OCI-LY7 (cell line): ENCODE data around the gene CD2AP. TPM values are rescaled to one million over a fixed set of nuclear protein-coding genes. Genes with fewer than 3 reads are reported as not detected.

Experiments used
- BruUV-seq: library from RNA; stranded (reverse); fragments of 400-500 nt; replicated peaks from 2 replicates; lab custom pipeline; 2021; lab: Mats Ljungman, UMichigan
- CTCF ChIA-PET: fragments of 300-600 bp; sonication (Branson Sonifier 250); formaldehyde crosslinking; loops from one replicate; lab custom pipeline; 2022; ENCODE audit warnings: antibody characterized with exemption; ENCODE audit not compliant: unreplicated experiment; lab: Charles Lee
- POLR2A ChIA-PET: fragments of 300-600 bp; sonication (Branson Sonifier 250); formaldehyde crosslinking; loops from one replicate; lab custom pipeline; 2022; ENCODE audit warnings: antibody characterized with exemption; lab: Charles Lee
- DNase-seq: peaks from one replicate; pipeline ENCODE4 v3.0.0-alpha.2; 2015; ENCODE audit warnings: low spot score
- H2AFZ ChIP-seq: fragments of 200-600 bp; sonication (generic), shearing (Covaris generic); 2 replicates; pipeline ENCODE4 v1.6.1; 2014; ENCODE audit warnings: mild to moderate bottlenecking, antibody characterized with exemption, low read length, moderate library complexity
- H3K27ac ChIP-seq: fragments of 200-600 bp; sonication (generic); 2 replicates; pipeline ENCODE4 v1.5.1; 2014; ENCODE audit warnings: mixed run types, low read depth, mild to moderate bottlenecking, moderate library complexity, low read length, inconsistent platforms; ENCODE audit not compliant: poor library complexity, severe bottlenecking
- H3K36me3 ChIP-seq: fragments of 200-600 bp; sonication (generic); 2 replicates; pipeline ENCODE4 v1.6.1; 2014; ENCODE audit warnings: mild to moderate bottlenecking, antibody characterized with exemption, low read length, moderate library complexity, mixed read lengths; ENCODE audit not compliant: insufficient read depth
- H3K4me1 ChIP-seq: fragments of 200-600 bp; sonication (generic); 2 replicates; pipeline ENCODE4 v1.5.1; 2014; ENCODE audit warnings: mild to moderate bottlenecking, low read length; ENCODE audit not compliant: insufficient read depth, poor library complexity, severe bottlenecking
- H3K4me2 ChIP-seq: fragments of 200-600 bp; sonication (generic); 2 replicates; pipeline ENCODE4 v1.6.1; 2014; ENCODE audit warnings: mild to moderate bottlenecking, low read length
- H3K4me3 ChIP-seq: fragments of 200-600 bp; sonication (generic); 2 replicates; pipeline ENCODE4 v1.5.1; 2014; ENCODE audit warnings: mild to moderate bottlenecking, low read depth, low read length; ENCODE audit not compliant: poor library complexity, severe bottlenecking
- H3K79me2 ChIP-seq: fragments of 200-600 bp; sonication (generic); 2 replicates; pipeline ENCODE4 v1.6.1; 2016; ENCODE audit warnings: low read depth, mild to moderate bottlenecking, low read length, moderate library complexity, mixed read lengths; ENCODE audit not compliant: insufficient read depth
- H3K9me2 ChIP-seq: fragments of 200-600 bp; sonication (generic); 2 replicates; pipeline ENCODE4 v1.6.1; 2016; ENCODE audit warnings: mild to moderate bottlenecking, low read length, mixed read lengths; ENCODE audit not compliant: insufficient read depth
- H3K9me3 ChIP-seq: fragments of 200-600 bp; sonication (generic); 2 replicates; pipeline ENCODE4 v1.6.1; 2014; ENCODE audit warnings: mild to moderate bottlenecking, mixed run types, low read length, mixed read lengths
- H4K20me1 ChIP-seq: fragments of 200-600 bp; sonication (generic); 2 replicates; pipeline ENCODE4 v1.6.1; 2014; ENCODE audit warnings: mild to moderate bottlenecking, antibody characterized with exemption, low read length, moderate library complexity, mixed read lengths; ENCODE audit not compliant: insufficient read depth
- EZH2phosphoT487 ChIP-seq: fragments of 200-600 bp; sonication (generic); IDR thresholded peaks from 2 replicates; pipeline ENCODE4 v1.6.1; 2018; ENCODE audit warnings: low read depth, borderline replicate concordance, mild to moderate bottlenecking, mixed run types, antibody characterized with exemption, low read length, moderate library complexity, mixed read lengths
- intact Hi-C: fragments of 100-400 bp; cut with micrococcal nuclease; formaldehyde crosslinking; loops from one replicate; pipeline ENCODE4 v1.10.0; 2022; ENCODE audit not compliant: unreplicated experiment
- total RNA-seq, 2 experiments: library from RNA; depleted of rRNA in 1 of 2; stranded (reverse); fragments of >200 nt in 1 of 2; shearing (Covaris generic) in 1 of 2; gene quantifications; 2 replicates each; pipeline ENCODE4 v1.2.3, GENCODE V29; 2014 to 2022
- TF ChIP-seq, protein P1 (sequence below): fragments of 200-600 bp; sonication (generic); conservative IDR thresholded peaks from 2 replicates; pipeline ENCODE4 v1.5.1; 2014; ENCODE audit warnings: mild to moderate bottlenecking, antibody characterized with exemption, low read length, moderate library complexity, mixed read lengths

The CD2AP gene
- total RNA-seq, 2 experiments from 2014 or later: 26.6 to 58.0 TPM

DNA sequence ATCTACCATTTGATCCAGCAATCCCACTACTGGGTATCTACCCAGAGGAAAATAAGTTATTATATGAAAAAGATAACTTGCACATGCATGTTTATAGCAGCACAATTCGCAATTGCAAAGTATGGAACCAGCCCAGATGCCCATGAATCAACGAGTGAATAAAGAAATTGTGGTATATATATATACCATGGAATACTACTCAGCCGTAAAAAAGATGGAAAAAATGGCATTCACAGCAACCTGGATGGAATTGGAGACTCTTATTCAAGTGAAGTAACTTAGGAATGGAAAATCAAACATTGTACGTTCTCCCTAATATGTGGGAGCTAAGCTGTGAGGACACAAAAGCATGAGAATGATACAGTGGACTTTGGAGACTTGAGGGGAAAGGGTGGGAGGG lies 120.8 kb downstream of the CD2AP start:
- H3K9me3 ChIP-seq: no peaks in the 10 kb centered on the region
- intact Hi-C loops: no loop called here
- POLR2A ChIA-PET: no interaction called here
- CTCF ChIA-PET: no interaction called here
- TF ChIP-seq, protein P1, sequence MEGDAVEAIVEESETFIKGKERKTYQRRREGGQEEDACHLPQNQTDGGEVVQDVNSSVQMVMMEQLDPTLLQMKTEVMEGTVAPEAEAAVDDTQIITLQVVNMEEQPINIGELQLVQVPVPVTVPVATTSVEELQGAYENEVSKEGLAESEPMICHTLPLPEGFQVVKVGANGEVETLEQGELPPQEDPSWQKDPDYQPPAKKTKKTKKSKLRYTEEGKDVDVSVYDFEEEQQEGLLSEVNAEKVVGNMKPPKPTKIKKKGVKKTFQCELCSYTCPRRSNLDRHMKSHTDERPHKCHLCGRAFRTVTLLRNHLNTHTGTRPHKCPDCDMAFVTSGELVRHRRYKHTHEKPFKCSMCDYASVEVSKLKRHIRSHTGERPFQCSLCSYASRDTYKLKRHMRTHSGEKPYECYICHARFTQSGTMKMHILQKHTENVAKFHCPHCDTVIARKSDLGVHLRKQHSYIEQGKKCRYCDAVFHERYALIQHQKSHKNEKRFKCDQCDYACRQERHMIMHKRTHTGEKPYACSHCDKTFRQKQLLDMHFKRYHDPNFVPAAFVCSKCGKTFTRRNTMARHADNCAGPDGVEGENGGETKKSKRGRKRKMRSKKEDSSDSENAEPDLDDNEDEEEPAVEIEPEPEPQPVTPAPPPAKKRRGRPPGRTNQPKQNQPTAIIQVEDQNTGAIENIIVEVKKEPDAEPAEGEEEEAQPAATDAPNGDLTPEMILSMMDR: no peak
- TF ChIP-seq EZH2phosphoT487: no peak
- no peak overlapping the region for H3K4me3 ChIP-seq
- H2AFZ ChIP-seq: no peak overlapping the region
- no TSS peak for BruUV-seq
- no peaks in the 10 kb centered on the region for H4K20me1 ChIP-seq
- no peaks in the 10 kb centered on the region for H3K79me2 ChIP-seq
- no peaks in the 10 kb centered on the region for H3K4me1 ChIP-seq
- no peaks in the 10 kb centered on the region for H3K9me2 ChIP-seq
- no peak overlapping the region for H3K27ac ChIP-seq
- no peak for DNase-seq
- H3K4me2 ChIP-seq: no peak overlapping the region
- peaks cover 85% of the 10 kb centered on the region for H3K36me3 ChIP-seq

DNA sequence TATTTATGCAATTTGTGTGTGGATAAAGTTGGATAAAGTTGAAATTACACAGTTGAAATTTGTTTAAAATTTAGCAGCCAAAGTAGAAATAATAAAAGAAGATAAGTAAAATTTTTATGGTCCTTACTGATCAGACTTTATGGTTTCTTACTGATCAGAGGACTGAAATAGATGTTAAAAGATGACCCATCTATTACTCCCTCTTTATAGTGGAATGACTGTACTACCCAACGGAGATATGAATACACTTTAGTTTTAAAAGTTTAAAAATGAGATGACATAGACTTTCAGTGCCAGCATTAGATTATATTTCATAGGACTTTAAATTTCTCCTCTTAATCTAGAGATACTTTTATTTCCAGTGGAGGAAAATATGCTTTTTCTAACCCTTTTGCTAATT lies 121.9 kb downstream of the CD2AP start:
- H3K4me2 ChIP-seq: no peak overlapping the region
- H3K36me3 ChIP-seq: peaks cover 89% of the 10 kb centered on the region
- intact Hi-C loops: no loop called here
- H3K9me2 ChIP-seq: no peaks in the 10 kb centered on the region
- H3K4me3 ChIP-seq: no peak overlapping the region
- H3K9me3 ChIP-seq: no peaks in the 10 kb centered on the region
- DNase-seq: no peak
- BruUV-seq: no TSS peak
- no peaks in the 10 kb centered on the region for H3K4me1 ChIP-seq
- CTCF ChIA-PET: no interaction called here
- H2AFZ ChIP-seq: no peak overlapping the region
- no peaks in the 10 kb centered on the region for H4K20me1 ChIP-seq
- H3K79me2 ChIP-seq: no peaks in the 10 kb centered on the region
- TF ChIP-seq, protein P1: no peak
- TF ChIP-seq EZH2phosphoT487: no peak
- no peak overlapping the region for H3K27ac ChIP-seq
- POLR2A ChIA-PET: interaction anchor here (0.6 to 1.8 kb wide), 2 partner anchors 26 to 121 kb away, joined by 3 to 5 read pairs; no protein-coding TSS in a partner anchor

DNA sequence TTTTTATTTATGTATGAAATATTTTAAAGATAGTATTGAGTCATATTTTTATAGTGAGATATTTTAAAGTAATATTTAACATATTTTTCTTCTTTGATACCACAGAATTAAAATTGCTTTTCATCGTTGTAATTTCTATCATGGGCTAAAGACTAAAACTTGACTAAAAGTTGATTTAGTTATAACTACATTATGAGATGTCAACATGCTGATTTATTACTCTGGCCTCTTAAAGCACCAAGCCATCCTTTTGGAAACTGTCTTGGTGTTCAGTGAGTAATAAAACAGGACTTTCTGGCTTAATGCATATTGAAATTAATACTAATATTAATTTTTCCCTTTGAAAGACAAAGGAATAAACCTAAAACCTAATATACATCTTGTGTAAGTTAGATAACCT lies 125.6 kb downstream of the CD2AP start:
- Histone ChIP-seq H4K20me1 (no peaks in the 10 kb centered on the region), H3K36me3 (peaks cover 90% of the 10 kb centered on the region), H3K4me3 (no peak overlapping the region), H3K27ac (no peak overlapping the region), H3K9me3 (no peaks in the 10 kb centered on the region), H2AFZ (no peak overlapping the region), H3K9me2 (no peaks in the 10 kb centered on the region), H3K79me2 (no peaks in the 10 kb centered on the region), H3K4me2 (no peak overlapping the region), H3K4me1 (no peaks in the 10 kb centered on the region)
- intact Hi-C loops: no loop called here
- ChIA-PET CTCF (interaction anchor here (0.6 kb wide), 1 partner anchor 196 kb away, joined by 3 read pairs; no protein-coding TSS in a partner anchor), POLR2A (interaction anchor here (0.5 to 1.0 kb wide), 2 partner anchors 90 to 188 kb away, joined by 3 read pairs; no protein-coding TSS in a partner anchor)
- no TSS peak for BruUV-seq
- TF ChIP-seq, protein P1: no peak
- TF ChIP-seq EZH2phosphoT487: no peak
- no peak for DNase-seq
